Ammon's horn (tissue), 1 donor: Measurements from ENCODE around the gene ZNF653.
"Not testable (repeated sequence)": the region's sequence is repeated elsewhere in the genome, so short reads cannot be mapped to it uniquely, and the experiment has no call there.

Source experiments
- DNase-seq: peaks from one replicate; pipeline ENCODE4 v3.0.0-alpha.2; 2016; ENCODE audit warnings: low spot score

ZNF653 gene

GRCh38 chr19:11456659-11457058 is 49.0 kb downstream of the ZNF653 start:
- DNase-seq, result no peak

DNA sequence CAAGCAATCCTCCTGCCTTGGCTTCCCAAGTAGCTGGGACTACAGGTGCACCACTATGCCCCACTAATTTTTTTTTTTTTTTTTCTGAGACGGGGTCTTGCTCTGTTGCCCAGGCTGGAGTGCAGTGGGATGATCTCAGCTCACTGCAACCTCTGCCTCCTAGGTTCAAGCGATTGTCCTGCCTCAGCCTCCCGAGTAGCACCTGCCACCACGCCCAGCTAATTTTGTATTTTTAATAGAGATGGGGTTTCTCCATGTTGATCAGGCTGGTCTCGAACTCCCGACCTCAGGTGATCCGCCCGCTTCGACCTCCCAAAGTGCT is 50.4 kb downstream of the ZNF653 start:
- not testable (repeated sequence) for DNase-seq

GRCh38 chr19:11453468-11454341 is 51.9 kb downstream of the ZNF653 start:
- DNase-seq, result no peak

GRCh38 chr19:11452620-11453310 is 52.9 kb downstream of the ZNF653 start:
- DNase-seq, result no peak

DNA sequence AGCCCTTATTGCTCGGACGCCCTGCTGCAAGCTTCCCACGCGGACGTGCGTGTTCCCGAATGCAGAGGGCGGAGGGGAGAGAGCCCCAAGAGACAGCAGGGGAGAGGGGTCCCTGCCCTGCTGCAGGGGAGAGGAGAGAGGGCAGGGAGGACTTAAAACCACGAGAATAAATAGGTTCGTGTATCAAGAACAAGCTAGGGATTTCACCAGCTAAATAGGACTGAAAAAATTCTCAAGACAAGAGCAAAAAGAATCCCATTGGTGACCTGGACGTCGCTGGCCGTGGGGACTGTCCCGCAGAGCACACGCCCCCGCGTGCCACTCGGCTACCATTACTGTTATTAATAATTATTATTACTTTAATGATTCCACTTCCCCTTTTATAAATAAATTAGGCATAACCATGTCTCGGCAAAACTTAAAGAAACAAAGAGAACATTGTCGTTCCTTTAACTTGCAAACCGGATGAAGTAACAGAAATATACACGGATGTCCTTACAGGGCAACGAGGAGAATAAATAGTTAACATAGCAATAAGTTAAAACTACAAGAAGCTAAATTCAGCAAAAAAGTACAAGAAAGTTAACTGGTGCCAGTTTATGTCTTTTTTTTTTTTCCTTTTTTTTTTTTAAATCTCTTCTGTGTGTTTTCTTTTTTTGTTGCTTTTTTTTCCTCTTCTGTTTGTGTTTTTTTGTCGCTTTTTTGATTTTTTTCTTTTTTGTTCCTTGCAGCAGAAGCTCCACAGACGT is 53.6 kb downstream of the ZNF653 start:
- no peak for DNase-seq

GRCh38 chr19:11451327-11451870 is 54.2 kb downstream of the ZNF653 start:
- no peak for DNase-seq

DNA sequence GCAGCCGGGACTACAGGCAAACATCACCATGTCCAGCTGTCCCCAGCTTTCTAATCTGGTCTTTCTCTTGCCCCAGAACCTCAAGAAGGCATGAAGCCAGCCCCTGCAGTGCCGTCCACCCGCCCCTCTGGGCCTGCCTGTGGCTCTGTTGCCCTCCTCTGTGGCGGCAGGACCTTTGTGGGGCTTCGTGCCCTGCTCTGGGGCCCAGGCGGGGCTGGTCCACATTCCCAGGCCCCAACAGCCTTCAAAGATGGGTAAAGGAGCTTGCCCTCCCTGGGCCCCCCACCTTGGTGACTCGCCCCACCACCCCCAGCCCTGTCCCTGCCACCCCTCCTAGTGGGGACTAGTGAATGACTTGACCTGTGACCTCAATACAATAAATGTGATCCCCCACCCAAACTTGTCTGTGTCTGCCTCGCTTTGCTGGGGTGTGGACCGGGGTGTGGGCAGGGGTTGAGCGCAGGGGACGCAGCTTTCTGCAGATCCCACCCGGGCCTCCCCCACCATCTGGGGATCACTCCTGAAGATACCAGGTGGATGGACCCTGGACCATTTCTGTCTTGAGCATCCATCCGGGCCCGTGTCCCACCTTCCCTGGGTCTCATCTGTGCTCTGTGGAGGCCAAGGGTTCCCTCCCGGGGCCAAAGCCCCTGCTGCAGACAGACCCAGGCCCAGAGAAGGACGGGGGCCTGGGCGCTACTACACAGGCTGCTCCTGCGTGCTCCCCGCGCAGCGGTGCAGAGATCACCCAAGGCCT is 54.9 kb downstream of the ZNF653 start:
- no peak for DNase-seq

- DNase-seq, result no peak
These were observed 56.6 kb downstream of the ZNF653 start for GRCh38 chr19:11448923-11449554.

GRCh38 chr19:11448410-11448809 is 57.2 kb downstream of the ZNF653 start:
- DNase-seq, result no peak

DNA sequence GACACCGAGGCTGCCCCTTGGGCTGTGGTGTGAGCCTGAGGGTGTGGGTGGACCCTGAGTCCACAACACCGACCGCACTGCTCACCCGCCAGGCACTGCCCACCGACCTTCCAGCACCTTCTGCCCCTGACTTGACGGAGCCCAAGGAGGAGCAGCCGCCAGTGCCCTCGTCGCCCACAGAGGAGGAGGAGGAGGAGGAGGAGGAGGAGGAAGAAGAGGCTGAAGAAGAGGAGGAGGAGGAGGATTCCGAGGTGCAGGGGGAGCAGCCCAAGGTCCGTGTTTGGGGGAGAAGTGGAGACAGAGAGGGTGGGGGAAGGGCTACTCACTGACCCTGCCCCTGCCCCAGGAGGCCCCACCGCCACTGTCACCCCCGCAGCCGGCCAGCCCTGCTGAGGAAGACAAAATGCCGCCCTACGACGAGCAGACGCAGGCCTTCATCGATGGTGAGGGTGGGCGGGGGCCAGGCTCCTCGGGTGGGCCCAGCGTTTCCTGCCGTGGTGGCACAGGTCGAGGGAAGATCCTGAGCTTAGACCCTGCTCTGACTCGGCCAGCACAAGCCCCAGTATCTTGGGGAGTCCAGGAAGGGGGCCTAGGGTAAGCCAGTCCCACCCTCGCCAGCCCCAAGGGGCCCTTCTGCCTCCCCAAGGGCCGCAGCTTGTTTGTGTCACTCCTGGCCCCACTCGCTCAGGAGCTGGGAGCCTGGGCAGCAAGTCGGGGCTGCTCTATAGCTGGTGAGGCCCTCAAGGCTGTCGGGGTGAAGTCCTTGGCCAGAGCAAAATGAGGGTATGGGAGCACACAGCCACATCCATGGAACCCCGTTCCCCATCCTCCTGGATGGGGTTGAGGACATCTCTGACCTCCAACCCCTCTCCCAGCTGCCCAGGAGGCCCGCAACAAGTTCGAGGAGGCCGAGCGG is 58.0 kb downstream of the ZNF653 start:
- DNase-seq, result no peak

DNA sequence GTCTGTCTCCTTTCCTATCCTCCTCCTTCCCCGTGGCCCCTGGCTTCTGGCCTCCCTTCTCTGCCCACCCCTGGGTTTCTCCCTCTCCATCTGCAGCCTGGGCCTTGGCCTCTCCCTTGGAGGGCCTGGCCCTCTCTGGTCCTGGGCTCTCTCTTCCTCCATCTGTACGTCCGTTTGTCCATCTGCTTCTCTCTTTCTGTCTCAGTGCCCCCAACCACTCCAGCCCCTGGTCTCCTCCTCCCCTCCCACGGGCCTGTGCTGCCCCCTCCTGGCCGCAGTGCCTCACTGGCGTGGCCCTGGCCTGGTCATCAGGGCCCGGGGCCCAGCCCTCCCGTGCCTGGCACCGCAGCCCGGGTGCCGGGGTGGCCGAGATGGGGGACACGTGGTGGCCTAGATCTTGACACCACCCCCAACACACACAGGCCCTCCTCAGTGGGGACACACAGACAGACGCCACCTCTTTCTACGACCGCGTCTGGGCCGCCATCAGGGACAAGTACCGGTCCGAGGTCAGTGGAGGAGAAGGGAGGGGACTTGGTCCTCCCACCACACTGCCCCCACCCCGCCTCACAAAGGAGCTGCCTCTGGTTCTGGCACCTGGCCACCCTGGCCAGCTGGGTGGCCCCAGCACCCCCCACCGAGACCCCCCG is 58.9 kb downstream of the ZNF653 start:
- DNase-seq, result peak; percentile 90

GRCh38 chr19:11446271-11446651 is 59.4 kb downstream of the ZNF653 start:
- DNase-seq, result no peak

DNA sequence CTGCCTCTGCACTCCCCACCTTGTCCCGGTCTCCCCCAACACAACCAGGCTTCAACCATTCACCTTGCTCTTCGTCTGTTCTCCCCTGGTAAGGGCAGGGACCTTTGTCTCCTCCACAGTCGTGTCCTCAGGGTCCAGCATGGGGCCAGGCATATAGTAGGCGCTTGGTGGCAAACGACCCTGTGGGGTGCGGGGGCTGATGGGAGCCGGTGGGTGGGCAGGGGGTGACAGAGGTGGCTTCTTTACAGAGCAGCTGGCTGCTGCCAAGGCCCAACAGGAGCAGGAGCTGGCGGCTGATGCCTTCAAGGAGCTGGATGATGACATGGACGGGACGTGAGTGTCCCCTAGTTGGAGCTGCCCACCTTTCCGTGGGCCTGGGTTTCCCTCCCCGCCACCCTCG is 60.5 kb downstream of the ZNF653 start:
- DNase-seq, result no peak

DNA sequence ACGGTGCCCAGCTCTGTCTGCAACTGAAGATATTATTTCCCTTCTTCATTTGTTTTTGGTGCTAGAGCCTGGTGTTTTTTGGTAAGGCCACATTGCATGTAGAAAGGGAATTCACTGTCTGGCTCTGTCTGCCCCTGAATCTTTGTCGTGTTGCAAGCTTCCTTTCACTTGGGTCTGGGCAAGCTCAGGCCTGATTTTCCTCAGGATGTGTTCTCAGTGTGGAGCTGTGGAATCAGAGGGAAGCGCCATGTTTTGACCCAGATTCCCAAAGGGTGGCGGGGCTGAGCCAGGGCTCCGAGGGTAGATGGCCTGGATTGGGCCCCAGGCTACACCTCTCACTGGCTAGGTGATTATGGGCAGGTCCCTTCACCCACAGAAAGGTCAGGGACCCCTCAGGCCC is 61.6 kb downstream of the ZNF653 start:
- no peak for DNase-seq

DNA sequence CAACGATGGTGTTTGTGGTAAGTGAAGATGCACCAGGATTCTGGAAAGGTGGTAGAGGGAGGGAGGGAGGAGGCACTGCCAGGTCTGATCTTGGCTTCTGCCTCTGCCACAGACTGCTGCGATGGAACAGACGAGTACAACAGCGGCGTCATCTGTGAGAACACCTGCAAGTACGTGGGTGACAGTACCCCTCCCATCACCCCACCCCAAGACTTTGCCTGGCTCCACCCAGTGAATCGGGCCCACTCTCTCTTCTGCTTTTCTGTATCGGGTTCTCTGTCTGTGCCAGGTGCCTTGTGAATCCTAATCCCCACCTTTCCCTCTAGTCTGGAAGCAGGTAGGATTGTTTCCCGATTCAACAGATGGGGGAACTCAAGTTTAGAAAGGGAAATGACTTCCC is 67.7 kb downstream of the ZNF653 start:
- no peak for DNase-seq

DNA sequence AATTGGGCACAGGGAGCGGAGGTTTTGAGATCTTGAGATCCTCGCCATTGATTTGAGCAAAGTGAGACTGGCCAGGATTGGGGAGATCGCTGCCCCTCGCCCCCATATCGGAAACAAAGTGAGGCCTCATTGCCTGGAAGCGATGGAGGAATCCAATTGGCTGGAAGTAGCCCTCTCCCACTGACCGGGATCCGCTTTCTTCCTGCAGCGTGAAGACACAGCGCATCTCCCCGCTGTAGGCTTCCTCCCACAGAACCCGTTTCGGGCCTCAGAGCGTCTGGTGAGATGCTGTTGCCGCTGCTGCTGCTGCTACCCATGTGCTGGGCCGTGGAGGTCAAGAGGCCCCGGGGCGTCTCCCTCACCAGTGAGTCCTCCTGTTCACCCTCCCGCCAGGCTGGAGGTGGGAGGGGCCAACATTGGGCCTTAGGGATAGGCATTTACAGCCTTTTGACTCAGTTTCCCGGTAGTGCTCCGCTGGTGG is 69.8 kb downstream of the ZNF653 start:
- DNase-seq, result no peak

GRCh38 chr19:11435057-11435832 is 70.4 kb downstream of the ZNF653 start, which contains the start of the genes ODAD3 and PRKCSH:
ODAD3 (minus strand) TSS chr19:11435121; CDS start chr19:11435016, 105 bp downstream.
PRKCSH (plus strand) TSS chr19:11435635; CDS start chr19:11436118, 483 bp downstream.
- peak; percentile 100 for DNase-seq

DNA sequence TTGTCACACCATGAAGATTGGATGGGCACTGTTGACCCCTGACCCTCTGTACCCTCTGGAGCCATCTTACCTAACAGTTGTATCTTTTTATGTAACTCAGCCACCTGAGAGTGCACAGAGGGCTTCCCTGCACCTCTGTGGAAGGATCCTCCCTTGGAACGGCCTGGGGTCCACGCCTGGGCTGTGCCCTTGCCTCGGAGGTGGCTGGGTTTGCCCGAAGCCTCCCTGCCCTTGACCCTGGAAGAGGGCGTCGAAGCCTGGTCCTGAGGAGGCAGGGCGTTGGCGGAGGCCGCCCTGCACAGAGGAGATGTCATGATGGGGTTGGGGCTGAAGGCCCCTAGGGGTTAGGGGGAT is 71.0 kb downstream of the ZNF653 start:
- no peak for DNase-seq

- not testable (repeated sequence) for DNase-seq
These were observed 72.1 kb downstream of the ZNF653 start for GRCh38 chr19:11433526-11433925.
